GM20000 (cell line): ENCODE data around the gene DR1.

Experiments used
- DNase-seq: peaks from one replicate; pipeline ENCODE4 v3.0.0; 2012; ENCODE audit warnings: low spot score
- TF ChIP-seq, protein P1 (sequence below): IDR thresholded peaks from 2 replicates; pipeline ENCODE4 v1.5.1; 2012; ENCODE audit warnings: mild to moderate bottlenecking, control low read depth; ENCODE audit errors: extremely low read depth, missing control alignments

Gene DR1

GRCh38 chr1:93394514-93394913 is 48.8 kb downstream of the DR1 start:
- TF ChIP-seq, protein P1, sequence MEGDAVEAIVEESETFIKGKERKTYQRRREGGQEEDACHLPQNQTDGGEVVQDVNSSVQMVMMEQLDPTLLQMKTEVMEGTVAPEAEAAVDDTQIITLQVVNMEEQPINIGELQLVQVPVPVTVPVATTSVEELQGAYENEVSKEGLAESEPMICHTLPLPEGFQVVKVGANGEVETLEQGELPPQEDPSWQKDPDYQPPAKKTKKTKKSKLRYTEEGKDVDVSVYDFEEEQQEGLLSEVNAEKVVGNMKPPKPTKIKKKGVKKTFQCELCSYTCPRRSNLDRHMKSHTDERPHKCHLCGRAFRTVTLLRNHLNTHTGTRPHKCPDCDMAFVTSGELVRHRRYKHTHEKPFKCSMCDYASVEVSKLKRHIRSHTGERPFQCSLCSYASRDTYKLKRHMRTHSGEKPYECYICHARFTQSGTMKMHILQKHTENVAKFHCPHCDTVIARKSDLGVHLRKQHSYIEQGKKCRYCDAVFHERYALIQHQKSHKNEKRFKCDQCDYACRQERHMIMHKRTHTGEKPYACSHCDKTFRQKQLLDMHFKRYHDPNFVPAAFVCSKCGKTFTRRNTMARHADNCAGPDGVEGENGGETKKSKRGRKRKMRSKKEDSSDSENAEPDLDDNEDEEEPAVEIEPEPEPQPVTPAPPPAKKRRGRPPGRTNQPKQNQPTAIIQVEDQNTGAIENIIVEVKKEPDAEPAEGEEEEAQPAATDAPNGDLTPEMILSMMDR: no peak
- DNase-seq: no peak

DNA sequence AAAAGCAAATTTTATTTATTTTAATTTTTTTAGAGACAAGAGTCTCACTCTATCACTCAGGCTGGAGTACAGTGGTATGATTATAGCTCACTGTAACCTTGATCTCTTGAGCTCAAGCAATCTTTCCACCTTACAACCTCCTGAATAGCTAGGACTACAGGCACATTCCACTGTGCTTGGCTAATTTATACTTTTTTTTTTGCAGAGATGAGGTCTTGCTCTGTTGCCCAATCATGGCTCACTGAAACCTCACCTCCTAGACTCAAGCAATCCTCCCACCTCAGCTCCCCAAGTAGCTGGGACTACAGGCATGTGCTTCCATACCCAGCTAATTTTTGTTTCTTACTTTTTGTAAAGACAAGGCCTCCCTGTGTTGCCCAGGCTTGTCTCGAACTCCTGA is 49.5 kb downstream of the DR1 start:
- DNase-seq: no peak
- TF ChIP-seq, protein P1: no peak

DNA sequence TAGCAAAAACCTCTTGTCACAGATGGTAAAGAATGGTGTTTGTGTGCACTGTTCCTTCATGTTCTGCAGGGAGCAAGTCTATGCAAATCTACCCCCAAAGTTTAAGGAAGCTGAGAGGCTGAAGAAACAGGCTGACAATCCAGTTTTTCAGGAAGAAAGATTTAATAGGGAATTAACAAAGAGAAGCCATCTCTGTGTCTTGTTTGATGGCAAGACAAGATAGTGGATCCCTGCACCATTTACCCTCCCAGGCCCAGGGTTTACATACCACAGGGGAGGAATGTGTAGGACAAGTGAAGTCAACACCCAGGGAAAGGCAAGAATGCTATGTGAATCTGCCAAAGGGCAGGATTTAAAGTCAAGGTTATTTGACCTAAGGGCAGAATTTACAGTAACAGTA is 54.1 kb downstream of the DR1 start:
- TF ChIP-seq, protein P1: no peak
- DNase-seq: no peak

GRCh38 chr1:93408203-93408602 is 62.5 kb downstream of the DR1 start:
- DNase-seq: no peak
- TF ChIP-seq, protein P1: no peak

GRCh38 chr1:93411000-93411399 is 65.3 kb downstream of the DR1 start:
- TF ChIP-seq, protein P1: no peak
- DNase-seq: no peak

- peak; percentile 11 for DNase-seq
- TF ChIP-seq, protein P1: no peak
These were observed 69.0 kb downstream of the DR1 start for GRCh38 chr1:93414749-93415148.

GRCh38 chr1:93415296-93415695 is 69.6 kb downstream of the DR1 start:
- TF ChIP-seq, protein P1: no peak

More at GRCh38 chr1:93415296-93415695, 69.6 kb downstream of the DR1 start:
- DNase-seq: no peak
